SH-SY5Y (cell line): ENCODE results near the gene NMT2.

Experiments
- GATA2 ChIP-seq: IDR thresholded peaks from 2 replicates; pipeline ENCODE4 v1.6.1; 2011; ENCODE audit warnings: mild to moderate bottlenecking, low read depth, low read length
- GATA3 ChIP-seq: IDR thresholded peaks from 2 replicates; pipeline ENCODE4 v1.6.1; 2011; ENCODE audit warnings: low read depth, mild to moderate bottlenecking, low read length, moderate library complexity

GRCh38 chr10:15176269-15176668 is 7.8 kb upstream of the NMT2 start:
- TF ChIP-seq GATA2 (no peak), GATA3 (no peak)
